OCI-M2 (cell line): Measurements from ENCODE around the gene UBL4B.

Experiments used
- DNase-seq: peaks from one replicate; lab custom pipeline; 2025; ENCODE audit not compliant: unreplicated experiment; lab: John Stamatoyannopoulos, UW

UBL4B gene

DNA sequence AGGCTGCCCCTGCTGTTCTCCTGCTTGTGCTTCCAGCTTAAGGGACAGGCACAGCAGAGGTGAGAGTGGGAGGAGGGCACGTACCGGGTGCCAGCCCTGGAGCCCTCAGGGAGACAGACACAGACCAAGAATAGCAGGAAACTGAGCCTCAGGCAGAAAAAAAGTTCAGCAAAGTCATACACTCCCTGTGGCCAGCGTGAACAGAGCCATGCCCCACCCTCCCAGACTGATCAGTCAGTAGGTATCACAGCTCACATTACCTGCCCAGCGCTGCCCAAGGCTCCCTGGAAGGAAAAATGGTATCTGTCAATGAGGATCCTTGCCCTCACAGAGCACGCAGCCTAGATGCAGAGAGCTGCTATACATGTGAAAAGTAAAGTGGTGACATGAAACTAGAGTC is 1.3 kb downstream of the UBL4B start:
- no peak for DNase-seq

- DNase-seq: no peak
Measured at GRCh38 chr1:110114173-110114572, 1.9 kb downstream of the UBL4B start.

DNA sequence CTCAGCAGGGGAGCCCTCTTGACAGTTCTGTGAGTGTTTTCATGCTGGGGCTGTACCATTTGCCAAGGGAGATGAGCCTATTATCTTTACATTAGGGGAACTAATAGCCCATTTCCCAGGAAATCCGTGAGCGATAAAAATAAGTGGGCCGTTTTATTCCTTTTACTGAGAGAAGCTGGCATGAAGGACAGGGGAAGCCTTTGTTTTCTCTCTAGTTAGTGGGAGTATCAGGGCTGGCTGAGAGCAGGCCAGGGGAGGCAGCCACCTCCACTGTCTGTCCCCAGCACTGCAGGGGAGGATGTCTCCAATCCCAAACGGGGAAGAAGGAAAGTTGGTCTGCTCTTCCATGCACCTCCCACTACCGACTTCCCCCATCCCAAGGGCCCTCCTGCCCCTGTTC is 2.5 kb downstream of the UBL4B start:
- no peak for DNase-seq

GRCh38 chr1:110118636-110119396 is 6.6 kb downstream of the UBL4B start:
- DNase-seq: no peak

- DNase-seq: no peak
Measured at GRCh38 chr1:110119843-110120242, 7.6 kb downstream of the UBL4B start.

- no peak for DNase-seq
Measured at GRCh38 chr1:110120960-110121561, 8.8 kb downstream of the UBL4B start.

DNA sequence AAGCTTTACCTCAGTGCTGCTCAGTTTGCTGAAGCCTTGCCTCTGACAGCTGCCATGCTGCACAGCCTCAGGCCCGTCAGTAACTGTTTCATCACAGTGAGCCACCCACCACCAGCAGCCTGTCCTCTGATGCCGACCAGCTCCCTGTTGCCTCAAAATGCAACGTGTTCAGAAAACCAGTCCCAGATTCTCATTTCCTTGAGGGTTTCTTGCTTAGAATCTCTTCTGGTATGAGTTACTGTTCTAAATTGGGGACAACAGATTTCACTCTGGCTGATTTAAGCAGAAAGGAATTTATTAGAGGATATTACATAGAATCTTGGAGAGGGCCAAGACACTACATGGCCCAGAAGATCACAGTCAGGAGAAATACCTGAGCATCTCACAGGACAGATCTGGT is 11.0 kb downstream of the UBL4B start:
- no peak for DNase-seq

DNA sequence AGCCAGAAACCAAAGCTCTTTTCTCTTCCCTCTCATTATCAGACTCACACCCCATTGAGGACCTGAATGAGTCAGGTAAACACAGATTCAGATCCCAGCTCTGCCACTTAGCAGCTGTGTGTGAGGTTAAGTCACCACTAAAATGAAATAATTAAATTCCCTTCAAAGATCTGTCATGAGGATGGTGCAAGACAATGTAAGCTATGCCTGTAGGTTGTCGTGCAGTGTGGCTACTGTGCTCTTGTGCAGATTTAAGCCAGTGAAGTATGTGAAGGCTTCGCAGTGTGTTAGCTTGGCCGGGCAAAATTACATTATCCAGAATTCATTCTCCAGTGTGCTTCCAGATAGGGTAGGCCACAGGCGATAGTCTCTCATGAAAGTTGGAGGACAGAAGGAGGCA is 13.6 kb downstream of the UBL4B start:
- no peak for DNase-seq

DNA sequence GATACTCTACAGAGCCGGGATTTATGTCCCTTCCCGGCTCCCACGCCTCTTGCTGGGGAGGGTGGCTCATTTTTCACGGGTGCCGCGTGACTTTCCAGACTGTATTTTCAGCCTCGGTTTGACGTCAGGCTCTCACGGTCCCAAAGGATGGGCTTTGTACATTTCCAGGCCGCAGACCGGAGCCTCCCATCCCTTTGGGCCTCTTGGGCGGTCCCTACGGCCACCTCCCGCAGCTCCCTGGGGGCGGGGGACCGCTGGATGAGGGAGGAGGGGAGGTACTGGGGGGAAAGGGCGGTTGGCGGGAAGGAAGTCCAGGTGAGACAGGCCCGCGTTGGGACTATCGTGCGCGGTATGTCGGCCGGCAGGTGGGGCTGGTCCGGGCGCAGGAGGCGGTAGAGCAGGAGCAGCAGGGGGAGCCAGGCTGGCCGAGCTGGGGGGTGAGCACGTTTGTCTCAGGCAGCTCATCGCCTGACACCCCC is 17.9 kb downstream of the UBL4B start:
- no peak for DNase-seq

DNA sequence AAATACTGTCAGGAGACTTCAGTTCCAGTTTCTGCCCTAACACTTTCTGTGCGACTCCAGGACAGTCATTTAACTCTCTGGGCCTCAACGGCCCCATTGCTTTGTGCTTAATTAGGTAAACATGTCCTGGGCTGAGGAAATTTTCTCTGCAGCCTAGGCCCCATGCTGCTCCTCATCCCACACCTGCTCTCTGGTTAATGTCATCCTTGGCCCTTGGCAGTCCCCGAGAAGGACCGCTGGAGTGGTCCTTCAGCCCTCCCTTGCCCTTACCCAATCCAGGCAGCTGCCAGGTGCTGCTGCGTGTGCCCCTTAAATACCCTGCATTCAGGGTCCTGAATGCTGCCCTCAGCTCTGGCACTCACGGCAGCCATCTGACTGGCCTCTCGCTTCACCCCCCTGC is 18.7 kb downstream of the UBL4B start:
- DNase-seq: no peak

DNA sequence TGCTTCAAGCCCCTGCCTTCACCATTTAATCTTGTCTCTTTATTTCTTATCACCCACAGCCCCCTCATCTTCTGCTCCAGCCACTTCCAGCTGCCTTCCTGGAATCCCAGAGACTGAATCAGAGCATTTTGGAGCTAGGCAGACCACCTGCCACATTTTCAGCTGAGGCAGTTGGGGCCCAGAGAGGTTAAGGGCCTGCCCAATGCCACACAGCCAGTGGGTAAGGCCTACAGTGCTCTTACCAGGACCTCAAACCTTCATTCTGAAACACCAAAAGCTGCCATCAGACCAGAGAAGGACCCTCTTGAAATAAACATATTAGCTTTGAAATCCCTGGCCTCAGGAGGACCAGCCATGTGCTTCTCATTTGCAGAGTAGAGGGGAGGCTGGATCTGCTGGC is 20.4 kb downstream of the UBL4B start:
- no peak for DNase-seq

GRCh38 chr1:110133436-110133835 is 21.2 kb downstream of the UBL4B start:
- DNase-seq: no peak

DNA sequence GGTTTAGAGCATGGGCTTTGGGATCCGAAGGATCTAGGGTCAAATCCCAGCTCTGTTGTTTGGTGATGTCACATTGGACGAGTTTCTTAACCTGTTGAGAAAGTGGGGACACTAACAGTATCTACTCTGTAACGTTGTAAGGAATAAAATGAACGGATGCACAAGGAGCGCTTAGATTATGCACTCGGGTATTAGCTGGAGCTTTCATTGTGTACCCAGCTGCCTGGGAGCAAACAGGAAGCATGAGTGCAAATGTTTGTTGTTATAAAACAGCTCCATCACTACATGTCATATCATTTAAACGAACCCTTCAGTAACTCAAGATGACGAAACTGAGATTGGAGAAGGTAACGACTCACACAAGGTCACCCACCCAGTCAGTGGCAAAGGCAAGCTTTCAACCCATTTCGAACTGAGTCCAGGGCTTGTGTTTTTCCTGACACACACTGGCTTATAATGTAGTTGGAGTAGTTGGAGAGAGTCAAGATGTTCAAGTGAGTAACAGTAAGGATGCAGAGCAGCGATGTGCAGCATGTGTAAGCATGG is 21.9 kb downstream of the UBL4B start:
- DNase-seq: no peak

DNA sequence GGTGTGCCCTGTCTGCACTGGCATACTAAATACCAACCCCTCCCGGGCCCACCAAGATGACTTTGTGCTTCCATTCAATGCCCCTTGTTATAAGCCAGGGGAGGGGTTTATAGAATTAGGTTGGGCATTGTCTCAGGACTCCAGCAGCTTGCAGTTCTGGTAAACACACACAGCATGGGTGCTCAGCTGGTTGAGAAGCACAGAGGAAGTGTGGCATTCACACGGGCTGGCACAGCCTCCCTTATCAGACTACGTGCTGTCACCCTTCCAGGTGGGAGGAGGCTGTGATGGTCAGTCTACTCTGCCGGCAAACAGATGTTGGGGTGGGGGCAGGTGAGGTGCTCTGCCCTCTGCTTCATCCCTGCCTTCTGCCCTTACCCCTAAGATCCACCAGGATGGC is 23.0 kb downstream of the UBL4B start:
- no peak for DNase-seq

DNA sequence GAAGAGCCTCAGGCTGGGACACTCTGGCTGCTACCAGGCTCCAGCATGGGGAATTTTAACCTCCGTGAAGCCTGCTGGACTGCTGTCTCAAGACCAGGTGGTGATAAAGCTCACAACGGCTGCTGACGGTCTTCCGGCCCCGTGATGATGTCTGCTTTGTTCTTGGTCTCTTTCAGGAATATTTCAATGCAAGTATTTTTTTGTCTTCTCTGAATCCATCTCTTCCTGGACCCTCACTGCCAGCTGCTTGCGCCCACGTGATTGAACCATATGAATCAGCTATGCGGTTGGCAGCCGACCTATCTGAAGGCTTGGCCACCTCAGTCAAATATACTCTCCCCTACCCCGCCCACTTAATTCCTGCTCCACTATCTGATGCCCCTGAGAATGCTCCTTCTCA is 23.4 kb downstream of the UBL4B start:
- no peak for DNase-seq

GRCh38 chr1:110136911-110137310 is 24.7 kb downstream of the UBL4B start:
- DNase-seq: no peak

DNA sequence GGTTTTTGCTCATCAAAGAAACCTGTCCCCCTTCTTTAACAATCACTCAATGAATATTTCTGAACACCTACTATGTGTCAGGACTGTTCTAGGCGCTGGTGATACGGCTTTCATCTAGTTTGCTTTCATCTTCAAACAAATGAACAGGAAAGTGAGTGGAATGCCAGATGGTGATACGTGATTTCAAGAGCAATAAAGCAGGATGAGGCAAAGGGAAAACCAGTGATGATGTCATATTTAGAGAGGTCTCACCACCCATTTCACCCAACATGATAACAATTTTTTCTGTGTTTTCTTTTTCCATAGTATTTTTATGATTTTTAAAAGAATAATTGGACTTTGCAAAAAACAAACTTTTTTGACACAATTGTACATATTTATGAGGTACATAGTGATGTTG is 26.7 kb downstream of the UBL4B start:
- no peak for DNase-seq

GRCh38 chr1:110144366-110144765 is 32.1 kb downstream of the UBL4B start:
- DNase-seq: no peak

- DNase-seq: no peak
Measured at GRCh38 chr1:110148961-110149360, 36.7 kb downstream of the UBL4B start.

GRCh38 chr1:110150330-110151174 is 38.3 kb downstream of the UBL4B start, which contains the start of gene SLC6A17:
Gene SLC6A17, plus strand, starts transcription at chr1:110150494. Its CDS starts 16,436 bp downstream, at chr1:110166930.
- DNase-seq: no peak

DNA sequence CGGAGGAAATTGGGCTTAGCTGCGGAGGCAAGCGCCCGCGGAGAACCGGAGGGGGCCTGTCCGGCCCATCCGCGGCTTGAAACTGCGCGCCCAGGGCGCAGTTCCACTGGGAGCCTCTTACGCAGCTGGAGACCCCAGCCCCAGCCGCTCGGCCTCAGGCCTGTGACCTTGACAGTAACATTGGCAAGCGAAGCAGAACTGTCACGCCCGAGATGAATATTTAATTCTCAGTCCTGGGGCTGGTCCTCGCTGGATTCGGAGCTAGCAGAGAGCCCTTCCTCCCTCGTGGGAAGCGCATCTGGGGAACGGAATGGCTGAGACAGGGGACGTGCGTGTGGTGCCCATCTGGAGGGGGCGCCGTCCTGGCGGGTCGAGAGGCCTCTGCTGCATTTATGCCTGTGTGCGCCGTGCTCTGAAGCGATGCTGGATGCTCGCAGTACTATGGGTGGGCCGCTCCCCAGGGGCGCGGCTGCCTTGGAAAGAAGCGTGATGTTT is 39.0 kb downstream of the UBL4B start:
- DNase-seq: no peak
